GM21423 (cell line): ENCODE data around the gene MOV10L1.

Experiments
- ATAC-seq: cut with Tn5 transposase; IDR thresholded peaks from one replicate; pipeline ENCODE4 v1.9.1; 2021; ENCODE audit warnings: mild to moderate bottlenecking, moderate library complexity; ENCODE audit not compliant: unreplicated experiment

The MOV10L1 gene

DNA sequence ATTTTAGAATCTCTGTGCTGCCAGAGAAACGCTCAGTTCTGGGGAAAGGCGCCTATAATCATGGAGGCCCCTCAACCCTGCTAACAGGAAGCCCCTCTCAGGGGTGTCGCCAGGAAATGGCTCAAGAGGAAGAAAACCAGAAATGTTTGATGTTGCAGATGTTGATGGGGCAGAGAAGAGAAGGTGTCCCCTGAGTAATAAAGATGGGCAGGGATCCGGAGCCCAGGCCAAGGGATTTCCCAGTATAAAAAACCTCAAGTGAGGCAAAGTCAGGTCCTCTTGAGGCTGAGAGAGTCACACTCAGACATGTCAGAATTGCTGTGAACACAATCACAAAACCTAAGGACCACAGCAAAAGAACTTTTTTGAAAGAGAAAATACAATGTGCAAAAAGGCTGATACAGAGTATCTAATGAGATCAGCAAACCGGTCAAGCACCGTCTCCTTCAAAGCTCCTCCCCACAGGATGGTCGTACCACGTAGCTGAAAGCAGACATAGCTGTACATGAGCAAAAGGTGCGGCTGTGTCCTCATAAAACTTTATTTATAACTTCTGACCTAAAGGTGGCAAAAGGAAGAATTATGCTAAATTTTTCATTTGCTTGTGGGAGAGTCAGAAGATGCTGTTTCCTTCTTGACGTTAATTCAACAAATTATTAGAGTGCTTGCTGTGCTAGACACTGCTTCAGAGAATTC, 12.2 kb downstream of the MOV10L1 start:
- ATAC-seq, result no peak

DNA sequence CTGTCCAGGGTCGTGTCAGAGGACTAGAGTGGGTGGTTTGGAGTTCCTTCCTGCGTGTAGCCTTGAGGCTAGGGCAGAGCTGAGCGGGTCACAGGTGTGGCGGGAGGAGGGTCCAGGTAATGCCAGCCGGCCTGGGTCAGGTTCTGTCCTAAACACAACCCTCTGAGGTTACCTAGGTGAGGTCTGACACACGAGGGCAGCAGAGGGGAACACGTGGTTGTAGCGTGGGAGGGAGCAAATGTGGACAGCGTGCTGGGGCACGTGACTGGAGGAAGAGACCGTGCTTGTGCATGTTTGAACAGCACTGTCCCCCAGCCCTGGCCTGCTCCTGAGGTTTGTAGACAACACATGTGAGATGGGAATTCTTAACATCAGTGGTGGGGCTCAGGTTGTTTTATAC, 13.1 kb downstream of the MOV10L1 start:
- ATAC-seq, result no peak

- ATAC-seq, result no peak
These were observed 14.3 kb downstream of the MOV10L1 start for GRCh38 chr22:50104141-50104544.

DNA sequence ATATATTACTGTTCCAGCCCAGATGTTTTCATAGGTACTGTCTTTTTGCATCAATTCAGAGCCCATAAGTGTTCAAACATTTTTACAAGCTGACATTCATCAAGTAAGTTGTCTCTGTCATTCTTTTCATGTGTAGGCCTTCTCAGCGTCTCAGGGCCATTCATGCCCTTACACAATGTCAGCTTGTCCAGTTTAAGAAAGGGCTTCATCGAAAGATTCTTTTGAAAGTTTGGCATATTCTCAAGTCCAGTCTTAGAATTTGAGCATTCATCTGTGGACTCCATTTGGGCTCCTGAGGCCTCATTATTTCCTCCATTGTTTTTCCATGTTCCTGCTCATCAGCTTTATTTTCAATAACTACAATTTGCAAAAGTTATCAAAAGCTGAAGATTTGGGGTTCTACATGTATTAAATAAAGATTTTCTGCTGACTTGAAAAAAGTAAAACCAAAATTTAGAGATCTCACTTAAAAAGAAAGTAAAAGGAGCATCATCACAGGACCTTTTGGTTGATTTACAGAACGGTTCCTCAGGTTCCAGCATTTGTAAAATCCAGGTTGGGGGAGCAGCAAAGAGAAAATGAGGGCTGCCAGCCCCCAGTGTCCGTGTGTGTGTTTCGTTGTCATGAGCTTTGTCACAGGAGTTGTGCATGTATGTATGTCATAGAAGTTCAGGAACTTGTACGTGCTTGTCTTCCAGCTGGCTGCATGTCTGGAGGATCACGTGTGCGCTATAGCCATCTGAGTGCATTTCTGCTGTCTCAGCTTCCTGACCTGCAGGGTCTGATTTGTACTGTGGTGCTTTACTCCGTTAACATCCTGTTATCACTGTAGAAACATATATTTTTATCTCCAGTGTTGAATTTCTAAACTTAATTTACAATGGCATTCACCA, 15.6 kb downstream of the MOV10L1 start:
- no peak for ATAC-seq

GRCh38 chr22:50107529-50107928, 17.7 kb downstream of the MOV10L1 start:
- no peak for ATAC-seq

GRCh38 chr22:50111056-50111455, 21.2 kb downstream of the MOV10L1 start:
- no peak for ATAC-seq

DNA sequence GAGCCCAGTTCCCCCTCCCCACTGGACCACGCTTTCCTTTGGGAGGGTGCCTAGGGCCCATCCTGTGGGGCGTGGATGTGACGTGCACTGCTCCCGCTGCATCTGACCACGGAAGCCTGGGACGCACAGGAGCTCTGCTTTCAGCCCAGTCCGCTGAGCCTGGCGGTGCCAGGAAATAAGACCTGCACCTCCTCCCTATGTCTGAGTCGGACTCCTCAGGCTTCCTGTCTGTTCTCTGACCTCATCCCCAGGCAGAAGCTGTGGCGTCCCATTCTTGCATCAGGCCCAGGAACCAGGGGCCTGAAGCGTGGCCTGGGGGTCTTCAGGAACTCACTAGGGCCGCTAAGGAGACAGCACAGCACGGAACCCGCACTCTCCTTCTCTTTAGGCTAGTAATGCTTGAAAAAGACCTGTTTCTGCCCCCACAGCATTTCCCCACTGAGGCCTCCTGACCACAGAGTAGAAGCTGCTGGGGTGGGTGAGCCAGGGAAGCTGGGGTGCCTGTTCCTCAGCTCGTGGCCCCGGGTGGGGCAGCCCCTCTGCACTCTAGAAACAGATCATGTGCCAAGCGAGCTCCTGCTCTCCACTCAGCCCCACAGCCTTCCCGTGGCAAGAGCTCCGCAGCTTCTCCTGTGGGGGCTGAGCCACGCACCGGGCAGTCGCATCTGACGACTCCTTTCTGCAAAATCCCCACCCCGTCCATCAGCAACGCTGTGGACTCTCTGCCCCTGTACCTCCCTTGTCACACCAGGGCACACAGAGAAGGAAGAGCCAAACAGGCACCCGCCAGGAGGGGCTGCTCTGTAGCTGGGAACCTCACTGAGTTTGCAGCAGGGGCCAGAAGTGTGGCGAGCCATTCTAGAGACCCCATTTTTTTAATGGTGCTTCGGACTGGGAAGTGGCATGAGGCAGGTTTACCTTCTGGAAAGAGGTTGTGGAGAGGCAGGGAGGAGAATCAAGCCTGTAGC, 22.6 kb downstream of the MOV10L1 start:
- no peak for ATAC-seq

DNA sequence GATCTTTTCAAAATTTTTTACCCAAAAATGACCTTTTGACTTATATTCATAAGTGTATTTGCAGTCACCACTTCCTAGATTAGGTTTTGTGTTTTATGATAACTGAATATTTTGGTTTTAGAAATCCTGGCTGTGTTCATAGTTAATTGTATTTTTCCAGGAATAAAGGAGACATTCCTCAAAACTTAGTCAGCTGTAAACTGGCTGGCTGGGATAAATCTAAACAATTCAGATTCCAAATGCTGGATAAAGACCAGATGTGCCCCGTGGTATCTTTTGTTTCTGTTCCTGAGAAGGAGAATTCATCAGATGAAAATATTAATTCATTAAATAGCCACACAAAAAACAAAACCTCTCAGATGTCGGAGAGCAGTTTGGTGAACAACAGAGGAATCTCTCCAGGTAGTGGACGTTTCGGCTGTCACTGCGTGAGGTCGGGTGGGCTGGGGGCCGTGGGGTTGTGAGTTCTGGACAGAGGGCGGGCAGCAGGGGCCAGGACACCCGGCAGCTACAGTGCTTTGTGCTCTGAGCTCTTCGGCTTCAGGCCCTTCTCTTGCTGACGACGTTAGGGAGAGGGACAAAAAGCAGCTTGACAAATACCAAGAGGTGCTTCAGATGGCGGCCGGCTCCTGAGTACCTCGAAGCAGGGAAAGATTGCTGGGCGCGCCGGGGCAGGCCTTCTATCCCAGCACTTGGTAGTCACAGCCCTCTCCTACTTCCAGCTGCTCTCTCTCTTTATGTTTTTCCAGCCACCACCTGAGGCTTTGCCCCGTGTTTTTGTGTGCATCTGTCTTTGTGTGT, 24.6 kb downstream of the MOV10L1 start:
- ATAC-seq, result no peak

GRCh38 chr22:50115693-50116092, 25.9 kb downstream of the MOV10L1 start:
- no peak for ATAC-seq

DNA sequence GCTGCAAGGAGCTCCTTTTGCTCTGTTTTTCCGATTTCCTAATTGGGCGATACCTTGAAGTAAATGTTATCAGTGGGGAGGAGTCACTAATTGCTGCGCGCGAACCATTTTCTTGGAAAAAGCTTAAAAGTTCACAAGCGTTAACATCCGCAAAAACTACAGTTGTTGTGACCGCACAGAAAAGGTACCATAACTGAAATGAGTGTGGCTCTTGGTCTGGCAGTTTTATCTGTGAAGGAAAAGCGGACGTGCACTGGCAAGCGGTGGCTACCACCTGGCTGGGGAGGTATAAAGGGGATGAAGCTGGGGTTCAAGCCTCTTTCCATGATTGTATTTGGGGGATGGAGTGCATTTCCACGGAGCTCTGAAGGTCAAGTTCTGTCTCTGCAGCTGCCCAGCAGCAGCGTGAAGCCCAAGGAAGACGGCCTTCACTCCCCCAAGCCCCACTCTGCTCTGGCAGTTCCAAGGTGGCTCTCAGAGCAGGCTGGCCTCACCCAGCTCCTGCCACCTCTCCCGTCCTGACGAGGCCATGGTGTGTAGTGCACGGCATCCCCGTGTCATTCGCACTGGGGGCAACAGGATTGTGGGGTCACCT, 27.5 kb downstream of the MOV10L1 start:
- ATAC-seq, result no peak

DNA sequence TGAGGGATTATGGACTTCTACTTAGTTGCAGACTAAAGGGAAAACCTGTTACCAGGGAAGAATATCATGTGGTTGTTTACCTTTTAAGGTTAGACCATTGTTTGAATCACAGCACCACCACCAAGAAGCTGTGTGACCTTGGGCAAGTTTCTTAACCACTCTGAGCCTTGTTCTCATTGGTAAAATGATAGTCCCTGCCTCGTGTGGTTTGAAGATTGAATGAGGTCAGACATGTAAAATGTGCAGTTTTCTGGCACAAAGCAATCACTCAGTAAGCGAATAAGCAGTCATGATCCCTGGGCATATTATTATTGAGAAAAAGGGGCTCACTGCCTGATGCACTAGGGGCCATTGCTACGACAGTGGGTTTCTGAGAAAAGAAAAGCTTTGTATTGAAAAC, 28.3 kb downstream of the MOV10L1 start:
- ATAC-seq, result no peak

DNA sequence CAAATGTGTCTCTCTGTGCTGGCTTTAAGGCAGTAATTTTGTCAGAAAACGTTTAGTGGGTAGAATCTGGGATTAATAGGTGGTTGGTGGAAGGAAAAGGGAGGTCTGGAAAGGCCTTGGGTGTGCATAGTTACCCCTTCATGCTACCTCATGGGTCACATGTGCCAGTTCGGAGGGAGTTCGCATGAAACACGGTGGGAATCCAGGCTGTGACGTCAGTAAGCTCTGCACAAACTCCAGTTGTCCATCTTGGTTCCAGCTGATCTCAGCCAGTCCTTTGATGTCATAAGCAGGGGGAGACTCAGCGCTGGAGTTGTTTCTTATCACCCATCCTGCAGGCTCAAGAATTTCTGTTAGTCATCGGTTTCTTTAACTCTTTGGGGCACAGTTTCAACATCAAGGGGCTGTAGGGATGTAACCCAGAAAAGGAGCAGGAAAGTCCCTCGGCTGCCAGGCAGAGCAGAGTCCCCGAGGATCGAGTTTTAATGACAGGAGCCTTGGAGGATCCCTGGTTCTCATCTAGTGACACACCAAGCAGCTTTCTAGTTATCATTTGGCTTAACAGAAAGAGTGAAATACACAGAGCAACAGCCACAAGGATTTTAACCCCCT, 28.9 kb downstream of the MOV10L1 start:
- ATAC-seq, result no peak

DNA sequence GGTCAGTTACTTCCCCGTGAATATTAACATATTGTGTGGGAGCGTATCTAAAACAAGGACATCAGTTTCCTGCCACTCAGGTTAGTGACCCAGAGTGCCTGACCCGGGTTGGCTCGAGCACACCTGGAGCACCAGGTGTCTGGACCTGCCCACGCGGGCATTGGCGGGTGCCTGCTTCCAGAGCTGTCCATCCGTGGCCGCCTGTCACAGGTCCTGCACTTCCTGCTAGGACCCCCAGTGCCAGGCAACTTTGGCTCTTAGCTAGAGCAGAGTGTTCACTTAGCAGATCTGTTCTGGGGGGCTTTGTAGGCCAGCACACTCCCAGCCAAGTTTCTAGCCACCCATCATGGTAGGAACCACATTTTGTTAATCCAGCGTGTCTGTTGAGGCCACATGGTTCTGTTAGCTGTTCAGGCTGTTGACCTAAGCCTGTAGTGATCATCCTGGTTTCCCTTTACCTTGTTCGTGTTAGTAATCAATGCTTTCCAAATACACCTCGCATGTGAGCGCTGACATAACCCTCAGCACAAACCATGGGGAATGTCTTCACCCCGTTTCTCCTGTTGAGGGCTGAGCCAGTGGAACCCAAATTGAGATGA, 29.5 kb downstream of the MOV10L1 start:
- ATAC-seq, result no peak

DNA sequence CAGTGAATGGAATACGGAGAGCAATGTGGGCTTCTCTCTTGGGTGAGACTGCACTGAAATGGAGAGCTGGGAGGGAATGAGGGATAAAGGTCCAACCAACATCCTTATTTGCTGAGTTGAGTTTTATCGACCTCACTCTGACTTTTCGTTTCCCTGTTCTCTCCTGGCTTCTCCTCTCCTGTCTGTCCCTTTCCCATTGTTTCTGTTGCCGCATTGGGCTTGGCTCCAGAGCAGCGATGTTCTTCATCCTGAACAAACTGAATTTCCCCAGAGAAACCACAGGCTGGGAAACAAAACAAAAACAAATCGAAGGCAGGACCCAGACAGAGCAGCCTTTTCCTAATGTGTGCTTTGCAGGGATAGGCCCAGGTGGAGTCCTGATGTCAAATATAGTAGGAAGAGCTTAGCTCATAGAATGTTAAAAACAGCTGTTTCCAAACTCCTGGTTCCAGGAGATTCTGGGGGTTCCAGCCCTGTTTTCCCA, 30.0 kb downstream of the MOV10L1 start:
- no peak for ATAC-seq

GRCh38 chr22:50121202-50121740, 31.5 kb downstream of the MOV10L1 start:
- ATAC-seq, result no peak

DNA sequence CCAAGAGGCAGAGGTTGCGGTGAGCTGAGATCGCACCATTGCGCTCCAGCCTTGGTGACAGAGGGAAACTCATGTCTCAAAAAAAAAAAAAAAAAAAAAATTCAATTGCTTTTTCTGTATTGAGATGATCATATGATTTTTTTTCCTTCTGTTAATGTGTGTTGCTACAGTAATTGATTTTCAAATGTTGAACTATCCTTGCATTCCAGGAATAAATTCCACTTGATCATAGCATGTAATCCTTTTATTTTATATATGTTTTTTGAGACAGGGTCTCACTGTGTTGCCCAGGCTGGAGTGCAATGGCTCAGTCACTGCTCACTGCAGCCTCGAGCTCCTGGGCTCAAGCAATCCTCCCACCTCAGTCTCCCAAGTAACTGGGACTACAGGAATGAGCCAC, 33.3 kb downstream of the MOV10L1 start:
- ATAC-seq, result no peak

GRCh38 chr22:50125029-50125428, 35.2 kb downstream of the MOV10L1 start:
- ATAC-seq, result no peak

GRCh38 chr22:50129121-50129736, 39.4 kb downstream of the MOV10L1 start:
- no peak for ATAC-seq
